HG02678 (cell line): ENCODE results near the gene RIC3.
"Not testable (repeated sequence)": the region's sequence is repeated elsewhere in the genome, so short reads cannot be mapped to it uniquely, and the experiment has no call there.

Experiments used
- ATAC-seq: cut with Tn5 transposase; IDR thresholded peaks from one replicate; pipeline ENCODE4 v1.9.1; 2021; ENCODE audit warnings: mild to moderate bottlenecking, moderate library complexity; ENCODE audit not compliant: unreplicated experiment

RIC3 gene

DNA sequence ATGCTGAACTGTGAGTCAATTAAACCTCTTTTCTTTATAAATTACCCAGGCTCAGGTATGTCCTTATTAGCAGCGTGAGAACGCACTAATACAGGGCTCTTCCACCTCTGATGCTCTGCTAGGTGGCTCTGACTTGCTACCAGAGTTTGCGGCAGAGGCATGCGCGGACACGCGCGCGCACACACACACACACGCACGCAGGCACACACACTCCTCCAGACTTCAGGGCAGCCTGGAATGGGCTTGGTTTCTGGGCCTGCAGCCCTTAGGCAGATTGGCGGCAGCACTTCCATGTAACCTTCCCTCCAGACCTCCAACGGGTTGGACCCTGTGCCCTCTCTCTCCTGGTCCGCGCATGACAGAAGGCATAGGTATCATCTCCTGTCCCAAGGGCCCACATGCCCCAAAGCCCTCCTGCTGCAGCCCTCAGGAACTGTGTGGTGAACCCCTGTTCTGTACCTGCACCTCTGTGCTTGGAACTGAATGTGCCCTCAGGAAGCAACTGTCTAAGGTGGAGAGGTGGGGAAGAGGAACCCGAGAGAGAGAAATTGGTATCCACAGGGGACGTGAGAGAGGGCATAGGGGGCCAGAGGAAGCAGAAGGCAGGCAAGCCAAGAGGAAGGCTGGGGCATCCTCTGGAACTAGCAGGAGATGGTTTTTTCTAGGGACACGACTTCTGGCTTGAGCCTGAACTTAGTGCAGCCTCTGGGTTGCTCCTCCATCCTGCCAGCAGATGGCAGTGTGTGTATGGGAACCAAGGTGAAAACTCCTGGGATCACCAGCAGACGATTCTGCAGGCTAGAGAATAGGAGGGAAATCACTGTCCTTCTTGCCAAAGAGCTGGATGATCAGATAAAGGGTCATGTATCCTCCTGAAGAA, 23.4 kb upstream of the RIC3 start:
- ATAC-seq: no peak

DNA sequence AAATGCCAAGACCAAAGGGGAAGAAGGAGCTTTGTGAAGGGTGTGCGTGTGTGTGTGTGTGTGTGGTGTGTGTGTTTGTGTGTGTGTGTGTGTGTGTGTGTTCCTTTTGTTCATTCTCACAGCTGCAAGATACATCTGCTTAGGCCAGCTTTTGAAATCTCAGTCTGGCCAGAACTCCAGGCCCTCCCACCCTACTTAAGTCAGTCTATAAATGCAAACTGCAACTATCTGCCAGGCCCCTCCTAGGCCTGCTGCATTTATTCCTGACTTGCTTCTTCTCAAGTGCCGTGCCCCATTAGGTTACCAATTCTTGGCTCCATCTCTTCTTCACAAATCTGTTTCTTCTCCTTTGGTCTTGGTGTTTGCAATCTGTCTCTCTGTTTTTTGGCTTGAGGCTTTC, 21.6 kb upstream of the RIC3 start:
- ATAC-seq: no peak

DNA sequence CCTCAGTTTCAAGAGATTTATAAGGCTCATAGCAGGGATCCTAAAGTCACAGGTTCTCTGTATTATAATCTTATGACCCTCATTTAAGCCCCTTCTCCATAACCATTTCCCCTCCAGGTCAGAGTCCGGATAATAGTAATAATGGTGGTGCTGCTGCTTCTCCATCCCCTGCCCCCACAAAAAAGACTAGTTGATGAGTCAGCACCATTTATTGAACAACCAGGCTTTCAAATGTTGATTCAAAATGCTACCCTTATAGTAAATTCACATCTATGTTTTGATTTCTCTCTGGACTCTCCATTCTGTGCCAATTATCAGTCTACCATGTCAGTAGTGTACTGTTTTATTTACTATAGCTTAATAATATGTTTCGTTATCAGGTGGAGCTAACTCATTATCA, 17.6 kb upstream of the RIC3 start:
- no peak for ATAC-seq

DNA sequence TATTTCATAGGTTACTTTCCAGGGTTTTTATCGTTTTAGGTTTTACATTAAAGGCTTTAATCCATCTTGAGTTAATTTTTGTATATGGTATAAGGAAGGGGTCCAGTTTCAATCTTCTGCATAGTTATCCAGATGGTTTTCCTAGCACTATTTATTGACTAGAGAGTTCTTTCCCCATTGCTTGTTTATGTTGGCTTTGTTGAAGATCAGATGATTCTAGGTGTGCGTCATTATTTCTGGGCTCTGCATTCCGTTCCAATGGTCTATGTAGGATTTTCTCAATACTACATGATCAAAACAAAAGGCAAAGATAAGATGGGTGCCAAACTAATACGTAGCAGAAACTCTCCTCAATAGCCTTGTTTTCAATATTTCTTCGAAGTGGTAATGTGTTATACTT, 14.3 kb upstream of the RIC3 start:
- ATAC-seq: no peak

DNA sequence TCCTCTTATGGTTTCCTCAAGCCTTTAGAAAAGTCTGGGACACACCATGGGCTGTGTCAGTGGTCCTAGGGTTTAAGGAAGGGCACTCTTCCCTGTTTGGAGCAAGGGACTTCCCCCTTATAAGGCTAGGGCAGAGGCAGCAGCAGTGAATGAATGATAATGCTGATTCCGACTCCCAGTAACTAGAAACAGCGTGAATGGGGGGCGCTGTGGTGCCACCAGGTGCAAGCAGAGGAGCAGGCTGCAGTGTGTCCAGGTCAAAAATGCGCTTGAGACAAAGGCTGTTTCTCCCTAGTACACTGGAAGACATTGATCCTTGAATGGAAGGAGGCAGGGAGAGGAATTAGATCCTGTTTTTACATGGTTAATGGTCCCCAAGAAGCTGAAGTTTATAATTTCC, 11.6 kb upstream of the RIC3 start:
- no peak for ATAC-seq

DNA sequence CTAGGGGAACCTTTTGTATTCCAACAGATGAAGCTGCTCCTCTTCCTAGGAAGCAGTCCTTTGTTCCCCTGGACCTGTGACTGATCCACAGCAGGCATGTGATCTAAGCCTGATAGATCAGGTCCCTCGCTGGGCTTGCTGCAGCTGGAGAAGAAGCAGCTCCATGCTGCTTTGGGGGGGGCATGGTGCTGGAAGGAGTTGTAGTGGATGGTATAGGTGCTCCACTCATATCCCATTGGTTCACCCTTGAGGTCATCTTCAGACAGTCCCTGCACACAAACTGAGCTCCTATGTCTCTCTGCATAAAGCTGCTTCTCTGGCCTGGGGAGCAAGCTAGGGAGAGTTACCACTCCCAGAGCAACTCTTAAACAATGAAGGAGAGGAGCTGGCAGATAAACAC, 9.5 kb upstream of the RIC3 start:
- no peak for ATAC-seq

DNA sequence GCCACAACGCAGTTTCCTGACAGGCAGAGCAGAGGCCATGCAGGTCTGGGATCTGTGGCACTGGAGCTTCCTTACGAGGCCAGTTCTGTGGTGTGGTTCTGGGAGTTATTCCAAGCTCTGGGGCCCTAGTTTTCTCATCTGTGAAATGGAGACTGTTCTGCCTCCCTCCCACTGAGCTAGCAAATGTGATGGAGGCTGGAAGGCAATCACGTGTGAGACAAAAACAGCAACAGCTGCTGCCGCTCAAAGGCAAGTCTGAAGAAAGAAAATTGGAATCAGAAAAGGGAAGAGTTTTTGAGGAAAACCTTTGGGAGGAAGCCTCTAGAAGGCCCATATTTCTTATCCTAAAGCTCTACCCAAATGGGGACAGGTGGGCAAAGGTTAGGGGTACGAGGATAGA, 8.3 kb upstream of the RIC3 start:
- no peak for ATAC-seq

DNA sequence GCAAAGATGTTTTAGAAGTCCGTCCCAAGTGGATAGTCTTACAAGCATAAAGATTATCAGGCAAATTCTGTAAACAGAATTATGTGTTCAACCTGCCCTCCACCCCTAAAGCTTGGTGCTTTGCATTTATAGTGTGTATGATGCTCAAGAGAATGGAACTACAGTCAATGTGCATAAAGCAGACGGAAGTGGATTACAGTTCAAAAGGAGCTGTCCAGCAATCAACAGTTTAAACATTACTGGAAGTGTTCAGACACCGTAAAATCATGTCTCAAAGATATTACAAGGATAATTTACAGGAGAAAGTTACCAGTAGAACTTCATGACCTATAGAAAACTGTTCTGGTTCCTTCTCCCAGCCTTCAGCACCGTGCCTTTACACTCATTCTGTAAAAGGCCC, 1.0 kb downstream of the RIC3 start:
- no peak for ATAC-seq

DNA sequence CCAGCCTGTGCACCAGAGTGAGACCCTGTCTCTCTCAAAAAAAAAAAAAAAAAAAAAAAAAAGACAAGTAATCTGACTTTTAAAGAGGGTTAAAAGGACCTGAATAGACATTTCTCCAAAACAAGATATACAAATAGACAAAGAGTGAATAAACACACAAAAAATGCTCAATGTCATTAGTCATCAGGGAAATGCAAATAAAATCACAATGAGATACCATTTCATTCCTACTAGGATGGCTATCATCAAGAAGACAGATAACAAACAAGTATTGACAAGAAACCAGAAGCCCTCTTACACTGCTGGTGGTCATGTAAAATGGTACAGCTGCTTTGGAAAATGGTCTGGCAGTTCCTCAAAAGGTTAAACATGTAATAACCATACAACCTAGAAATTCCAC, 4.1 kb downstream of the RIC3 start:
- no peak for ATAC-seq

DNA sequence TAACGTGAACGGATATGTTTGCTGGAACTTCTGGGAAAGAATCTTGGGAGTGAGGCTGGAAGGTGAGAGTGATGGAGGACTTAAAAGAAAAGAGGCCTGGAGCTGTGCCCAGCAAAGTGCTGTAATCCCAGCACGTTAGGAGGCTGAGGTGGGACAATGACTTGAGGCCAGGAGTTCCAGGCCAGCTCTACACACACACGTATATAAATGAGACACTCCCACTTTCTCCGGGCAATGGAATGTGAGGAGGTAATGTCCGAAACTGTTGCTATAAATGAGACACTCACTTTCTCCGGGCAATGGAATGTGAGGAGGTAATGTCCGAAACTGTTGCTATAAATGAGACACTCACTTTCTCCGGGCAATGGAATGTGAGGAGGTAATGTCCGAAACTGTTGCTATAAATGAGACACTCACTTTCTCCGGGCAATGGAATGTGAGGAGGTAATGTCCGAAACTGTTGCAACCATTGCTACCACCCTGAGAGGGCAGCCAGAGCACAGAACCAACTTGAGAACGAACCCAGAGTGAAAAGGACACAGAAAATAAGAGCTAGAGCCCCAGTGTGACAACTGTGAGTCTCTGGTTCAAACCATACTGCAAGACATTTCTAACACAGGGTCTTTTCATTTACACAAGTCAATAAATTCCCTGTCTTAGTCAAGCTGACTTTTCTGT, 7.1 kb downstream of the RIC3 start:
- ATAC-seq: not testable (repeated sequence)

DNA sequence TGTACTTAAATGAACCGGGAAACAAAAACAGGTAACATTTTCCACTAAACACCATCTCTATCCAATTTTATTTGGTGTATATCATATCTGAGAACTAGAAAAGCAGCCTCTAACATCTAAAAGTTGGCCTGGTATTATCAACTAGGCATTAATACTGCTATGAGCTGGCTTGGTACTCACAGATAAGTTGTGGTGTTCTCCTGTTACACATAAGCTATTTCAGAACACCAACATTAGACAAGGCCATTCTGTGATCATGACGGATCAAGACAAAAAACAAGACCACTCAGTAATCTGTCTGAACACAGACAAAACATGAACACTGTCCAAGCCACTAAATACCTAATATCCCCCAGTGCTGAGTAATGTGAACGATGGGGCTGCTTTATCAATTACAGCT, 11.9 kb downstream of the RIC3 start:
- ATAC-seq: no peak

DNA sequence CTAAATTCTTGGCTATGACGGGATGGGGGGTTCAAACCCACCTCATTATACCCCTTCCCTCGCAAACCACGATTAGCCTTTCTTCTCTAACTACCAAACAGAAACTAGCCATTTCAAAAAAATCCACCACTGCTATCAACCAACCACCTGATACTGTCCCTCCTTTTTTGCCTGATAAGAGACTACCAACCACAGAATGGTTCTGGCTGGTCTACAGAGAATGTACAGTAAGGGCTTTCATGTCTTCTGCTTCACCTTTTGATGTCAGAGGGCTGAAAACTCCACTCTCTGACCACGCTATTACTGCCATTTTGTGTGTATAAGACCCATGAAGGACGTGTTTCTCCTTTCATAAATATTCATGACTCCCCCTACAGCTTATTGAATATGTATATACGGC, 19.1 kb downstream of the RIC3 start:
- no peak for ATAC-seq

DNA sequence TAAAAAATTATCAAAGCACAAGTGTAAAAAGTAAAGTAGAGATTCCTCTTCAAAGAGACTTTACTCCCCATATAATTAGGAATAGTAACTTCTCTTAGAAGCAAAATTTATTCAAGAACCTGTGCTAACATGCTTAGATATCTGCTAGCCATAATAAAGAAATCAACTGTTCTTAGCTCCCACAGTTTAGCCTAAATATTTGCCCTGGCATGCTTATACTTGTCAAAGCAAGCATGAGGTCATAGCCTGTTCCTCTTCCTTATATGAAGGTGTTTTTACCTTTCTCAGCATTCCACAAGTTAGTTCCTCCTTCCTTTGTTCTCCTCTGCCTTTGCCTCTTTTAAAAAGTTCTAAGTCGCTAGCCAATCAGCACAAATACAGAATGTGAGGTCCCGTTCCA, 30.3 kb downstream of the RIC3 start:
- no peak for ATAC-seq

DNA sequence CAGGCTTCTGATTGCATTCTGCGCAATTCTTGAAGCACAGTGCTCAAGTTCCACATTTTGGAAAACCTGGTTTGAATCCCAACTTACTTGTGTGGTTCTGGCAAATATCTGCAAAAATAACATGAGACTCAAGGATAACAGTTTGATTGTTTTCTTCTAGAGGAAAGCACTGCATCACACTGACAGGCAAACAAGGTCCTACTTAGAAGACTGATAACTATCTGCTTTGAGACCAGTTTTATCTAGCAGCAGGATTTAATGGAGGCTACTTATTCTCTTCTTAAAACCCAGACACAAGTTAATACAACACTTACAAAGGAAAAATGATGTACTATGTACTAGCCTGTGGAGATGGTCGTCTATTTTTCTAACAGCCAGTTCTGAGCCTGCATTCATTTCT, 41.4 kb downstream of the RIC3 start:
- ATAC-seq: no peak

DNA sequence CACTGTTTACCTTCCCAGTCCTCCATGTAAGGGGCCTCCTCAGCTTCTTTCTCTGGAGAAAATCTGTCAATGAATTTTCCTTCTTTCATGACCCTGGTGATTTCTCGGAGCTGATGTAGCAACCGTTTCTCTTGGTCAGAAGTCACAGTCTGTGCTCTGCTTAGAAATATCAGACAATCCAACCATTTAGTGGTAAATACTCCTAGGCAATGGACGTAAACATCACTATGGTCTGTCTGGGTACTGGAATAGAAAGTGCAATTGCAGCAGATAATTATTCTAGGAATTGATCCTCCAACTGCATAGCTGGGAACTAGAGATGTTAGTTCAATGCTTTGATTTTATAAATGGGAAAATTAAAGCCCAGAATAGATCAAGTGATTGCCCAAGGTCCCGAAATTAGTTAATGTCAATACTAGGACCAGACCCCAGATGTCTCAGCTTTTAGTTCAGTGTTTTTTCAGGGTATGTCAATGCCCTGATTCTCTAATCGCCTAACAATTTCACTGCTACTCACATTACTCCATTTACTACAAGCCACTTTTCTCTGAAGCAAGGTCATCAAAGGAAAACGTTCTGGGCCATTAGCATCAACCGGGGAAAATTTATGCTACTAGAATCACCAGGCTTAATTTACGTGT, 42.1 kb downstream of the RIC3 start:
- no peak for ATAC-seq

DNA sequence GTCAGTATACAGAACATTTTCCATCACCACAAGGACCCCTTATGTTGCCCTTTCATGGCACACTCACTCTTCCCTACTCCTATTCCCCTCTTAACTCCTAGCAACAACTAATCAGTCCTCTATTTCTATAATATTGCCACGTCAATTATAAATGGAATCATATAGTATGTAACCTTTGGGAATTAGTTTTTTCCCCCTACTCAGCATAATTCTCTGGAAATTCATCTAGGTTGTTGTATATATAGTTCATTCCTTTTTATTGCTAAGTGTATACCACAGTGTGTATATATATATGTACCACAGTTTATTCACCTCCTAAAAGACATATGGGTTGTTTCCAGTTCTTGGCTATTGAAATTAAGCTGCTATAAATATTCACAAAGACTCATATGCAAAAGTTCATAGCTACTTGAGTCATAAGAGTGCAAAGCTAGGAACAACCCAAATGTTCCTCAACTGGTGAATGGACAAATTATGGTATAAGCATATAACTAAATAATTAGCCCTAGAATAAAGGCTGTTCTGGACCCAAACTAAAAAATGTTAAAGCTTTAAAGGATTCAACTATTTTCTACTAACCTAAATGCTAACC, 46.6 kb downstream of the RIC3 start:
- ATAC-seq: no peak

DNA sequence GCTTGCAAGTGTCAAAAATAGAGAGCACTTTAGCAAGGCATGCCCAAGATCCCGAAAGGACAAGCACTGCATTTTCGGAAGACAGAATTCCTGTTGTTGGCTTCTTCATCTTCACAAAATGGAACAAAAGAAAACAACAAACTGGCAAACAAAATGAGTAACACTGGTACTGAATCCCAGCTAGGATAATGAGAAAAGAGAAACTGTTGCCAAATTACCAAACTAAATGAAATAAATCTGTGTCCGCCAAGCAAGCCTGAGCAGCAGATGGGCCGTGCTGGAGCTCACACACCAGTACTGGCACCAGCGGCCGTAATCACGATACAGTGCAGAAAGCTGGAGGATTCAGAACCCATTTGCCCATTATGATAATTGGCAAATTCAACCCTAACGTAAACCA, 57.2 kb downstream of the RIC3 start:
- ATAC-seq: no peak

DNA sequence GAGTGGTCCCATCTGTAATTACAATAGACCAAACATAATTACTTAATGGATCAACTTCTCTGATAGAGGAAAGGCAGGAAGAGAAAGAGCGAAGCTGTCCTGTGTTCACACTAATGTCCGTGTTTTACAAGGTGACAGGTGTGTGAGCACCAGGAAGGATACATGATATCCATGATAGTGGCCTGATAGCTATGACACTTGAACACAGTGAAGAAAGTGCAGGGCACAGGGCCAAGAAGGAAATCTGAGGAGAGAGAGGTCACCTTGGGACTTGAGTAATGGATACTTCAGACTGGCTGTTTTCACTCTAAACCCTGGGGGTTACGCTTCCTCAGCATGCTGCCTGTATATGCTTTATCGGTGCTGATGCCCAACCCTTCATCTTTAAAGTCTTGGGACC, 58.4 kb downstream of the RIC3 start:
- no peak for ATAC-seq

DNA sequence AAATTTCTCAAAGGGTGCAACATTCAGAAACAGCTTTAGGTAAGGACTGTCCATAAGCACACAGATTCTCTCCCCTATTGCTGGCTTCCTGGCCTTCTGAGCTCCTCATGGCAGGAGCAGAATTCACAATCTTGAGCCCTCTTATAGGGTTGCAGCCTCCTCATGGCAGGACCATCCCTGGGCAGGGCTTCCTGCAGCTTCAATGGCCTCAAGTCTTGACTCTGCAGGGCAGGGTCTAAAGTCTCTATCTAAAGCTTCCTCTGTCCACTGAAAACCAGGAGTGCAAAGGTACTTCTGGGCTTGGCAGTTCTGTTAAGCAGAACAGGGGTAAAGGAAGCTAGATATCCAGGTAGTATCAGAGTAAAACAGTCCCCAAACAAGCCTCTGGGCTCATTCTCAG, 59.1 kb downstream of the RIC3 start:
- ATAC-seq: no peak

DNA sequence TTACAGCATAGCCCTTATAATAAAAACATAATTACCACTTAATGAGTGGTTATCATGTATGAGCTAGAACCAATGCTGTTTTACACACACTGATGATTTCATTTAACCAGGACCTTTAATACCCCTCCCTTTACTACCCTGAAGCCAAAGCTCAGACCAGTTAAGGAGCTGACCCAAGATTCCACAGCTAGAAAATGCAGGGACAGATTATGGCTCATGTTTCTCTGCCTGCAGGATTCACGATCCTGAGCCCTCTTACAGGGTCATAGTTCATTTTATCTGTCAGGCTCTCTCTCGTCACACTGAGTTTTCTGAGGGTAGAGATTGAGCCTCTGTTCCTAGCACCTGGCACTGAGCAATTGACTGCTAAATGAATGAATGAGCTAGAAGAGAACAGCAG, 60.4 kb downstream of the RIC3 start:
- no peak for ATAC-seq

DNA sequence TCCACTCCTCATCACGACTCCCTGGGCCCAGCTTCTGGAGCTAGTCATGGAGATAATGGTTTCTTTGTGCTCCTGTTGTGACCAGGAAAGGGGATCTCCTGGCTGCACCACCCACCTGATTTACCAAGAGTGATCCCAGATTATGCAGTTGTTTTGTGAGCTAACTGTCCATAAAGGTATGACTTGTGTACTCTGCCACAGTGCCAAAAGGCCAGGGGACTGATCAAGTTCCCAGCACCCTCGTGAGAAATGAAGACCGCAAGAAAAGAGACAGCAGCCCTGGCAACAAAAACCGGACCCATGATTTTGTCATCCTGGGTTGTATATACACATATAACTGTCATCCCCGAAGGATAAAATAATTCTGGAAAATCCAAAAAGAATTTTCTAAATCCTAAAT, 61.2 kb downstream of the RIC3 start:
- ATAC-seq: no peak

DNA sequence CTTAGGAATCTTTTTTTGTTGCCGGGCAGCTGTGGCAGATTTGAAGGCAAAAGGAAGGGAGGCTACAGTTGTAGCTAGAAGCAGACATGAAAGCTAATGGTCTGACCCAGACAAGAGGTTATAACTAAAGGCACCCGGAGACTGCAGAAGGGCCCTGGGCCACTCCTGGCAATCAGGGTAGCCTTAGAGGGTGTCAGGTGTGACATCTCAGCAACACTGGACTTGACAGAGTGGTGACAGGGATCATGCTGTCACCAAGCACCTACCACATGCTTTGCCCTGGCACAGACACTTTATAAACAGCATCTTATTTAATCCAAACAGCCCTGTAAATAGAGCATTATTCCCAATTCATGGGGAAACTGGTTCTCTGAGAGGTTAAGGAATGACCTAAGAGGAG, 62.1 kb downstream of the RIC3 start:
- no peak for ATAC-seq
